ENCODE results near the gene KCNJ6. TPM values are rescaled to one million over a fixed set of nuclear protein-coding genes. Genes with fewer than 3 reads are reported as not detected.

Gene KCNJ6
- total RNA-seq (2021; fragmentation: NEBNext Ultra II Directional; extraction: Animal tissue kit (Norgen Biotek cat#: 25700)) (0.78 and 1.2 TPM in 2 replicates), polyA plus RNA-seq (2011; rRNA removed) (0.20 and 0.51 TPM in 2 replicates), polyA minus RNA-seq (2011; rRNA and poly(A)+ RNA removed) (1.7 and 2.2 TPM in 2 replicates)
- polyA plus RNA-seq (2011; cell fraction: cytosol; rRNA removed): 0.27 TPM
- polyA plus RNA-seq (2011; cell fraction: nucleus; rRNA removed): 0.29 TPM
- polyA plus RNA-seq (2012, experiment 1 of 2): 0.41 to 0.98 TPM (median 0.50 TPM) in 4 replicates
- 0.03 TPM for polyA plus RNA-seq (2012, experiment 2 of 2)
- polyA plus RNA-seq (2013, experiment 1 of 2): 0.61 TPM
- 0.83 TPM for polyA plus RNA-seq (2013, experiment 2 of 2)
- polyA minus RNA-seq (2011; cell fraction: cytosol; rRNA and poly(A)+ RNA removed): 0.44 TPM
- polyA minus RNA-seq (2011; cell fraction: nucleus; rRNA and poly(A)+ RNA removed): 0.50 TPM
- long read RNA-seq, experiment 1, partial matches to known transcripts: 1 of 1 reads
- long read RNA-seq, experiment 1, other reads (novel, unspliced or antisense): 0 of 1 reads
- long read RNA-seq, experiment 2, partial matches to known transcripts: 1 of 2 reads
- long read RNA-seq, experiment 2, other reads (novel, unspliced or antisense): 1 of 2 reads

DNA sequence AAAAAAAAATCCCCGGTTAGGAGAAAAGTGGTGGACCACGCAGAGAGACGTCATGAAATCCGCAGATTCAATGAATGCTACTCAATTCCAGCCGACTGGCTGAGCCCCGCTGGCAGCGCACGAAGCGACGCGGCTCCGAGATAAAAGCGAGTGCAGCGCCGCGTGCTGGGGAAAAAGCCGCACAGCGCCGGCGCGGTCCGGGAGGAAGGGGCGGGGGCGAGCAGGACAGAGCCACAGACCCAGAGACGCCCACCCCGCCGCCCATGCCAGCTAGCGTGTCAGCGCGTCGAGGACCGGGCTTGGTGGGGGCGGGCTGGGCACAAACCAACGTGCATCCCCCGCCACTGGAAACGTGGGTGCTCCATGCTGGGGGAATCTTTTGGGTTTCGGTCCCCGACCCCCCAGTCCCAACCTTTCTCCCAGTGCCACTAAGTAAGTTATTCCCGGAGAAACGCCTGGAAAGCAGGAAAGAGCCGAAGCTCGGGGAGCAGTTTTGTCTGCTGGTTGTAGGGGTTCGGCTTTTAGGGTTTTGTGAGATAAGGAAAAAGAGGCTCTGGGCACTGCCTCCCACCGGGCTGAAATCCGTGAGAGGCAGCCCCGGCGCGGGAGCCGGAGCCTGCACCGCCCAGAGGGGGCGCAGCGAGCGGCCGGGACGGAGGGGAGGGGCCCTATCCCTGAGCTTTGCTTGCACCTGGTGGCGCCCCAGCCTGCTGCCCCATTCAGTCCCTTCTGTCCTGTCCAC, at the start of gene KCNJ6:
KCNJ6 (minus strand) TSS at position 148 of the 742 bp plus-strand sequence. CDS start 75,775 bp downstream, outside the sequence.
- Histone ChIP-seq H2BK12ac (ENCODE audit: low read depth, low read length) (no peak within 1 kb of the TSS; the same call in 1 of the 2 replicates), H4K20me1 (replicated peaks in 1 of 2; ENCODE audit: control insufficient read depth in 1 of 2, insufficient read depth in 2 of 2, low read length in 2 of 2) (peaks cover 0 to 3% of the 10 kb centered on the region in 2 experiments), H2BK5ac (ENCODE audit: low read depth, low read length) (no peak within 1 kb of the TSS), H2BK120ac (replicated peaks; ENCODE audit: low read depth, low read length) (no peak within 1 kb of the TSS), H4K91ac (replicated peaks; ENCODE audit: insufficient read length, low read length) (no peak within 1 kb of the TSS), H3K4me2 (ENCODE audit: insufficient read depth in 1 of 2, low read depth in 2 of 2, low read length in 2 of 2) (peak within 1 kb of the TSS; percentile 92 to 96), H3K79me2 (ENCODE audit: control insufficient read depth in 1 of 2, insufficient read depth in 2 of 2, low read length in 2 of 2) (no peaks in the 10 kb centered on the region), H3K23me2 (ENCODE audit: low read depth, low read length) (peaks cover 13% of the 10 kb centered on the region), H3K36me3 (ENCODE audit: control insufficient read depth in 2 of 4, insufficient read depth in 4 of 4, low read length in 3 of 4) (no peaks in the 10 kb centered on the region), H3K4me1 (replicated peaks in 1 of 4; ENCODE audit: control insufficient read depth in 3 of 4, insufficient read depth in 4 of 4, low read length in 3 of 4) (peaks cover 3 to 16% (median 8%) of the 10 kb centered on the region in 4 experiments; a peak in 6 of 7 replicates), H3K18ac (ENCODE audit: extremely low read depth, low read length) (no peak within 1 kb of the TSS; the same call in 1 of the 2 replicates), H4K8ac (ENCODE audit: extremely low read depth, insufficient read depth, low read length) (no peak within 1 kb of the TSS), H4K5ac (ENCODE audit: insufficient read length, low read depth, low read length) (no peak within 1 kb of the TSS), H3K9ac (replicated peaks in 1 of 4; ENCODE audit: extremely low read depth in 1 of 4, low read depth in 3 of 4, low read length in 3 of 4) (no peak within 1 kb of the TSS; a peak in 1 of 7 replicates), H2BK15ac (ENCODE audit: low read length) (peak within 1 kb of the TSS; percentile 34; the same call in 1 of the 2 replicates), H3K27ac (ENCODE audit: low read depth, low read length) (no peak within 1 kb of the TSS), H3K14ac (ENCODE audit: insufficient read length) (no peak within 1 kb of the TSS), H2BK20ac (ENCODE audit: low read length) (no peak within 1 kb of the TSS; the same call in 1 of the 2 replicates), H3K56ac (replicated peaks; ENCODE audit: insufficient read length, low read depth, low read length) (no peak within 1 kb of the TSS), H3K23ac (ENCODE audit: insufficient read length) (no peak within 1 kb of the TSS), H2AFZ (ENCODE audit: low read length) (peak within 1 kb of the TSS; percentile 85), H2AK5ac (ENCODE audit: low read depth, low read length) (no peak within 1 kb of the TSS), H3K27me3 (replicated peaks in 1 of 4; ENCODE audit: control insufficient read depth in 3 of 4, extremely low read depth in 1 of 4, insufficient read depth in 3 of 4, low read length in 3 of 4) (peaks cover 9 to 17% (median 16%) of the 10 kb centered on the region in 4 experiments), H3K4me3 (ENCODE audit: extremely low read depth in 1 of 4, insufficient read depth in 2 of 4, low read depth in 3 of 4, low read length in 4 of 4) (peak within 1 kb of the TSS; percentile 64 to 76 (median 66)), H3K9me3 (ENCODE audit: insufficient read depth in 2 of 2, low read depth in 1 of 2, low read length in 1 of 2) (no peaks in the 10 kb centered on the region), H3K79me1 (ENCODE audit: low read depth, low read length) (no peaks in the 10 kb centered on the region), H3K4ac (replicated peaks; ENCODE audit: insufficient read length, low read depth, low read length) (no peak within 1 kb of the TSS)
- 2% methylated on average over 47 of the region's 56 CpGs; no CpG with 5 or more reads in 1 of the 2 experiments for WGBS, 2 experiments (ENCODE audit: extremely low coverage in 1 of 2, insufficient coverage in 1 of 2, insufficient read length in 1 of 2, insufficient replicate concordance in 2 of 2, low coverage in 1 of 2, low lambda C conversion rate in 2 of 2, missing lambda C conversion rate in 1 of 2)
- FAIRE-seq (peak; percentile 55), DNase-seq (ENCODE audit: low read depth in 1 of 2, low spot score in 2 of 2) (peak in 1 of 2 experiments; percentile 91)
- ChIA-PET CTCF (ENCODE audit: partially characterized antibody) (interaction anchor here (0.5 to 6.5 kb wide), 34 partner anchors 9 to 390 kb away, joined by 3 to 54 read pairs (median 4); no protein-coding TSS in a partner anchor), POLR2A (ENCODE audit: partially characterized antibody) (no interaction called here)
- peak; percentile 83 for TF ChIP-seq RAD21 (IDR thresholded peaks at IDR 0.05 in 1 of 2, conservative IDR thresholded peaks at IDR 0.05 in 1 of 2; ENCODE audit: low read depth in 2 of 2, low read length in 2 of 2)
- no peak for TF ChIP-seq RXRA (IDR thresholded peaks at IDR 0.05; ENCODE audit: insufficient read depth, low read depth, low read length)
- no peak for TF ChIP-seq GTF2F1 (IDR thresholded peaks at IDR 0.05; ENCODE audit: borderline replicate concordance, low read depth, low read length)
- TF ChIP-seq SIN3A (conservative IDR thresholded peaks at IDR 0.05 in 1 of 2, IDR thresholded peaks at IDR 0.05 in 1 of 2; ENCODE audit: low read depth in 1 of 2, low read length in 2 of 2): no peak
- TF ChIP-seq, protein P1, sequence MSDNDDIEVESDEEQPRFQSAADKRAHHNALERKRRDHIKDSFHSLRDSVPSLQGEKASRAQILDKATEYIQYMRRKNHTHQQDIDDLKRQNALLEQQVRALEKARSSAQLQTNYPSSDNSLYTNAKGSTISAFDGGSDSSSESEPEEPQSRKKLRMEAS (IDR thresholded peaks at IDR 0.05): peak; percentile 87
- TF ChIP-seq NRF1 (IDR thresholded peaks at IDR 0.05; ENCODE audit: low read depth, low read length): no peak
- no peak for TF ChIP-seq JUN (IDR thresholded peaks at IDR 0.05; ENCODE audit: low read depth, low read length)
- TF ChIP-seq POLR2A (IDR thresholded peaks at IDR 0.05; ENCODE audit: control extremely low read depth in 1 of 2, low read depth in 2 of 2, low read length in 2 of 2): no peak
- no peak for TF ChIP-seq SIX5 (IDR thresholded peaks at IDR 0.05; ENCODE audit: low read depth, low read length)
